GM18861 (cell line): ENCODE results near the gene LOC128125822.
A peak's percentile ranks its signal among the peaks of the same experiment; 100 is the strongest.

Experiments
- ATAC-seq: cut with Tn5 transposase; IDR thresholded peaks from one replicate; pipeline ENCODE4 v1.9.1; 2021; ENCODE audit not compliant: unreplicated experiment

The LOC128125822 gene

DNA sequence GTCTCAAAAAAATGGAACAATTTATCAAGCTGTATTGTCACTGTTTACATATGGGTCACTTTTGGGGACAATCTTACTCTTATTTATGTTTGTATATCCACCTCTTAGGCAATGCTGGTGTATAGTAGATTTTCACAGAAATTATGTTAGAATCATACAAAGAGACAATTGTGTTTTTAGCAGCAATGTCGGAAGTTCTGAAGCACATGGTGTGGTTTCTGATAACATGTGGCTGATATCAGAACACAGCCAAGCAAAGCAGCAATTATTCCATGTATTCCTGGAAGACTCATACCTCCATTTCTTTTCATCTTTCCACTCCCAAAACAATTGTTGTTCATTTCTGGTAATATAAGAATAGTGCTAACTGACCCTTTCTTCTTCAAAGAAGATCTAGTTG, 17.5 kb upstream of the LOC128125822 start:
- ATAC-seq, result no peak

DNA sequence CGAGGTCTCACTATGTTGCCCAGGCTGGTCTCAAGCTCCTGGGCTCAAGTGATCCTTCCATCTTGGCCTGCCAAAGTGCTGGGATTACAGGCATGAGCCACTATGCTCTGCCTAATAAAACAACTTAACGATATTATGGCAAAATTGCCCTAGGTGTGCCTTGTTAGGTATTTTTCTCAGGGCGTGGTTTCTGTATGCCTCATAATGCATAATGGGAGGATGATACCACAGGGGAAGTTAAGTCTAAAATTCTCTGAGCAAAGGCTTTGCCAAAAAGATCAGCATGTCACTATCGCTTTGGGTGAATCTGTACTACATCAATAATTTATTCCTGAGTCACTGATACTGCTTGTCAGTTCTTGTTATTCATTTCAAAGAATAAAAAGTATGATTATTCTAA, 15.9 kb upstream of the LOC128125822 start:
- no peak for ATAC-seq

DNA sequence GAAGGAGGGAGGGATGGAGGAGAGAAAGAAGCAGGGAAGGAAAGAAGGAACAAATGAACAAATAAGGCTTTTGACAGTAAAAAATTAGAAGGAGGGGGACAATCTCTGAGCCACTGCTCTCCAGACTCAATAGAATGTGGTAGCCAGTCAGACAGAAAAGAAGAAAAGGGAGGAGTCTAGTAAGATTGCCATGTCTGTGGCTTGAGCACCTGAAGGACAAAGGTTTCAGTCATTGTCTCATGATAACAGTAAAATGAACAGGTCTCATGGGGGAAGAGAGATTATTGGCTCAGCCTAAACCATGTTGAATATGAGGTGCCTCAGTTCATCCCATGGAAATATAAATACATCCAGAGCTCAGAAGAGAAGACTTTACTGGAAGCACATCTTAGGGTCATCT, 14.0 kb upstream of the LOC128125822 start:
- peak; percentile 51 for ATAC-seq

DNA sequence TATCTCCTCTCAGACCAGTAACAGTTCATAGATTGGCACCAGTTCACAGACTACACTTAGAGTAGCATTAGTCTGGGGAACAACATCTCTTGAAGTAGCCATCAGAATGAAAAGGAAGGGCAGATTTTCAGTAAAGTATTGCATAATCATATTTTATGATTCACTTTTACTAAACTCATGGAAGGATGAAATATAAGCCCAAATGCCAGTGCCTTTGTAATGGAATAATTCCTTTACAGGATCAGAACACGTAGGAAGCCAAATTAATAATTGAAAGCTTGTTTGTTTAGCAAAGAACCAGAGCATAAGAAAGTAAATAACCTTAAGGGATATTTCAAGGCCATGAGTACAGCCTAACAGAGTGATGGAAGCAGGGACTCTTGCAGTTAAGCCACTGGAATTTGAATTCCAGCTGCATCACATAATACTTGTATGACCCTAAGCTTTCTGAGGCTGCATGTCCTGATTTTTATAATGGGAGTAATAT, 11.4 kb upstream of the LOC128125822 start:
- no peak for ATAC-seq

DNA sequence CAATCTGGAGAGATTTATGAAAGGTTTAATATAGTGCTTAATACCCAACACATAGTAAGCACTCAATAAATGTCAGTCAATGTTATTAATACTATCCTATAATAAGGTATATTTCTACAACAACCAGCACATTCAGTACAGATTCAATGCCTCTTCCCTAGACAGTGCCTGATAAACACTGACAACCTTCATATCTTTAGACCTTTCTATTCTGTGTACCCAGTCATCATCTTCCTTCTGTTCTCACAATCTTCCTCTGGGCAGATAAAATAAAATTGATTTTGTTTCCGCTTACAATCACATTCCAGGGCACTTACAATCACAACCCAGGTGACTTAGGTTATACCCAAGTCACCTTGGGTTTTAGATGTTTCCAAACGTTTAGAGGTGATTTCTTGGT, 11.0 kb upstream of the LOC128125822 start:
- ATAC-seq, result no peak

DNA sequence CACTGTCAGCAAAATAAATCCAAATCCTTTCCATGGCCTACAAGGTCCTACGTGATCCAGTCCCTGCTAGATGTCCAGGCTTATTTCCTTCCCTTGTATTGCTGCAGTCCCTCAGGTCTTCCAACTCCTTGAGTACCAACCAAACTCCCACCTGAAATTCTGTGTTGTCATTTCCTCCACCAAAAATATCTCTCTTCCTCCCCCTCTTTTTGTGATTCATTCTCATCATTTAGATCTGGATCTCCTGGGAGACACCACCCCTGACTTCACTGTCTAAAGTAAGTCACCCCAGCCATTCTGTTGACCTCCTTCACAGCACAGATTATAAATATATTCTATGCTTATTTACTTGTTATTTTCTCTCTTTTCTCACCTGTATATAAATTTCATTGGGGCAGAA, 9.0 kb upstream of the LOC128125822 start:
- ATAC-seq, result no peak

DNA sequence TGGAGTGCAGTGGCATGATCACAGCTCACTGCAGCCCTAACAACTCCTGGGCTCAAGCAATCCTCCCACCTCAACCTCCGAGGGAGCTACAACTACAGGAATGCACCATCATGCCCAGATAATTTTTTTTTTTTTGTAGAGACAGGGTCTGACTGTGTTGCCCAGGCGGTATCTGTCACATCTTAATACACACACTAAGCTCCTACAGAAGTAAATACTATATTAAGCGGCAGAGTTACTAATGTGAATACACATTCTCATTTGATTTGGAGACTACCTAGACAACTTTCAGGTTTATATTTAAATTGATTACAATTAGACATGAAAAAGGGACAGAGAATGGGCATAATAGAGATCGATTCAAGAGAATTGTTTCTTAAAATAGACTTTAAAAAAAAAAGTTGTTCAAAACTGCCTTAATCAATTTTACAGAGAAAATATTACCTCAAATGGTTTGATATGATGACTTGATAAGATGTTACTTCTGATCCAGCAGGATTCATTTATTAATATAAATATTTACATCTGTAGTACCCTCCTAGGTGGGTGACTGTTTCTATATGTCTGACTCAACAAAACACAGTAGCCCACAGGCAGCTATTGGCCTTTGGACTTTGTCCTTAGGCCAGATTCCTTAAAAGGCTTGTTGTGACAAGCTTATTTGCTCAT, 7.1 kb upstream of the LOC128125822 start:
- ATAC-seq, result no peak

DNA sequence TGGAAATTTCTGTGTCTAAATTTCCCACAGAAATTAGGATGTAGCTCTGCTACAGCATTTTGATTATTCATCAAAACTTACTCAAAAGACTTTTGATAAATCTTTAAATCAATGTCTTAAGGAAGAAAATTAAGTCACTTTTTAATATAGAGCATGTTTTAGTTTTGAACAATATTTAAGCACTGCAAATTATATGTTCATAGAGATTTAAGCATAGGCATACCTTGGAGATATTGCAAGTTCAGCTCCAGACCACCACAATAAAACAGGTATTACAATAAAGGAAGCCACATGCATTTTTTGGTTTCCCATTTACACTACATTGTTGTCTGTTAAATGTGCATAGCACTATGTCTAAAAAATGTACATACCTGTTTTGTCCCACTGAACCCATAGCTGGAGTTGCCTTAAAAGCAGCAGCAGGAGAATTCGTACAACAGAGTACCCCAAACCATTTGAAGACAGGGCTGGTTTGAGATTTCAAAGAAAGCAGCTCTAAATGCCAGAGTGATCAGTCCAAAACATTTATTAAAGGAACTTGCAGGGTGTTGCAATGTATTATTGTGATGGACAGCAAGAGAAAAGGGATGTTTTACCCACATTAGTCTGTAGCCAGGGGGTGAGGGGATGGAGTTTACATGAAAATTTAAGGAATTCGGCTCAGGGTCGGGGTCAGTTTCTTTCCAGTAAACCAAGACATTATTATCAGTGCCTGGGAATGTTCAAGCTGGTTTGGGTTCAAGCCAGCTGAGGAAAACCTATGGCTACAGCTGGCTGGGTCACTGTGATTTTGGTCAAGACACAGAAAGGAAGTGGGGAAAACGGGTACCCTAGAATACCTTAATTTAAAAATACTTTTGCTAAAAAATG, 6.3 kb upstream of the LOC128125822 start:
- ATAC-seq, result no peak

DNA sequence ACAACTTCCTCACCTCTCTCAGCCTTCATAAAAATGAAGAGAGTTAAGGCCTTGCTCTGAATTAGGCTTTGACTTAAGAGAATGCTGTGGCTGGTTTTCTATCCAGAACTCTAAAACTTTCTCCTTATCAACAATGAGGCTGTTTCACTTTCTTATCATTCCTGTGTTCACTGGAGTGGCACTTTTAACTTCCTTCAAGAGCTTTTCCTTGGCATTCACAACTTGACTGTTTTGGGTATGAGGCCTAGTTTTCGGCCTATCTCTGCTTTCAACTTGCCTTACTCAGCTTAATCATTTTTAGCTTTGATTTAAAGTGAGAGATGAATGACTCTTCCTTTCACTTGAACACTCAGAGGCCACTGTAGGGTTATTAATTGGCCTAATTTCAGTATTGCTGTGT, 4.3 kb upstream of the LOC128125822 start:
- no peak for ATAC-seq

DNA sequence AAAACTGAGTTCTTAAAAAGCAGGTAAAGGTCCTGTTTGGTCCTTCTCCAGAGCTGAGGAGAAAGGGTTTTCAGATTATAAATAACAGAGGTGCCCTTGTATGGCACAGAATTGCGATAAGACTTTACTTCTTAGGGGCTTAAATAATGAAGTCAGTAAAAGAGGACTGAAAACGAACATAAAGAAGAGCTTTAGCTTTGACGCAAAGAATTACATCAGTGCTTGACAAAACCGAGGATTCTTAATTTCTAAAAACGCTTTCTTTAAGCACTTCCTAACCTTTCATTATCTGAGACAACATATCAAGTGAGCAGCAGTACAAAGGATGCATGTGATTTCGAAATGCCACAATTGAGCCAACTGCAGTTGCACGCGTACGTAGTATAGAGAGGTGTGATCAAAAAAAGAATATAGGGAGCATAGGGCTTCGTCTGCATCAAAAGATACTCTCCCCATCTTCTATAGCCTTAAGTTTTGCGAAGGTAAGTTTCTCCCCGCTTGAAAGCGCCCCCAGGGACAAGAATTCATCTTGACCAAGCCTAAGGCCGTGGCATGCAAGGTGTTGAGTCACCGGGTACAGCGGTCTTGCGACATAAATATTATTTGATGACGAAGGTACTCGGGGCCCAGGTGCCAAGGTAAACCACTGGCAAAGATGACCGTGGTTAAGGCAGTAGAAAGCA, 778 bp upstream of the LOC128125822 start:
- peak; percentile 1 for ATAC-seq

DNA sequence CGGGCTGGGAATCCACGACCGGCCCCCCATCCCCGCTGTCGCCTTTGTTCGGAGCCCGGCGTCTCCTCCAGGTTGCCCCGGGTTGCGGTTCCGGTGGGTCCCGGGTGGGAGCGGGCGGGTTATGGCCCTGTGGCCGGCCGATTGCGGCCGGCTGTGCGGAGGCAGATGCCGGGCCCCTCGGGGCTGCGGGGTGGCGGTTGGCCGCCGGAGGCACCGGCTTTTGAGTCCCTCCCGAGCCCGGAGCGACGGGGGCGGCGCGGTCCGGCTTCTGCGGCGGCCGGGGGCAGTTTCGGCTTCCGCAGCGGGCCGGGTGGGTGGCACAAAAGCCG, 431 bp downstream of the LOC128125822 start:
- no peak for ATAC-seq

DNA sequence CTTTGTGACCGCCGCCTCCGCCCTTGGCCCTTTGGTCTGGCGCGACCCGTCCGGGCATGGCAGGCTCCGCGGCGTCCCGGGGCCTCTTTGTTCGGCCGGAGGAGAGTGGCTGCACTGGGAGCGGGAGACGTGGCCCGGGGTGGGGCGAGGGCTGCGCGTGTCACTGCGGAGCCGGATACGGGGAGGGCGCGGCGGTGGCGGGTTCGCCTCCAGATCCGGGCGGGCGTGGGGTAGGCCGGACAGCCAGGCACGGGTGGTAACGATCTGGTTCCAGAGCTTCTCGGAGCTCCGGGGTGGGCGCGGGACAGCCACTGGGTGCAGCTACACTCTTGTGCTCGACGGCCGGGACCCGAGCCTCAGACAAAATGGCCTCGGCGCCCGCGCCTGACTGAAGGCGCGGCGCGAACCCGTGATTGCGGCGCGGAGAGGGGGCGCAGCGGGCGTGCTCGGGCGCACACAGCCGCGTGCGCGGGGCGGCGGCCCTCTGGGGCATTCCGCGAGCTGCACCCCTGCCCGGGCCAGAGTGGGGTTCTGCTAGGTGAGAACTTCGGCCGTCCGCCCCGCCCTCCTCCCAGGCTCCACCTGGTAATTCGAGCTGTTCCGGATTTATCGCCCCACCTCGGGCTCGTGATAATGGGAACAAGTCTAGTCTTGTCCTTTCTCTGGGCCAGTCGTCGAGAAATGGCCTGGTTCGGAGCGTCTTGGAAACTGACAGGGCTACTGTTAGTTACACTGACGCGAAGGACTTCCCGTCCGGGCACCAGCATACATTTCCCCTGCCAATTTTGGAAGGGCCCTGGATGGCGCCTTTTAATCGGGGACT, 1.0 kb downstream of the LOC128125822 start:
- ATAC-seq, result peak; percentile 31

DNA sequence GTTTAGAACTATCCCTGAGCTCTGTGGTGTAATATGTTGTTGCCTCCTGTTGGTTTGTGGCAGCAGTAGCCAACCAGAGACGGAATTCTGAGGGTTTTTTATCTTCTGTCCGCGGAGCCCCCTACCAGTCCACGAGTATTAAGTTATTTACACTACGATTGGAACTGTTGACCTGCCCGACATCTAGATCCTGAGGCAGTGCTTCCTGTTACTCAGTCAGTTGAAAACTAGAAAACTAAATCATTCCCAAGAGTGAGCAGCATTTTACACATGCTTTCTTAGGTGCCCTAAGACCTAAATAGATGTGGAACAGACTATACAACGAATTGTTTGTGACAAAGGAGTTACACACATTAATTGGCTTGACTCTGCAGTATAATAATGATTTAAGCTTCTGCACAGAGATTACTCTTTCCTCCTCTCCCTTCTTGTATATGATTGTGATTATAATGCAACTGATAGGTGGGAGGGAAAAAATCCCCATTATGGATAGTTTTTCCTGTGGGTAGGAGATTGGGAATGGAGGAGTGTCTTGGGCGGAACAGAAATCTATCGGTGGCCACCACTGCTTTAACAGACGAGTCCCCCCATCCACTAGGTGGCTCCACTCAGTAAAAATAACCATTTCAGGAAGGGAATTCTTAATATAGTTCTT, 1.7 kb downstream of the LOC128125822 start:
- peak; percentile 9 for ATAC-seq

DNA sequence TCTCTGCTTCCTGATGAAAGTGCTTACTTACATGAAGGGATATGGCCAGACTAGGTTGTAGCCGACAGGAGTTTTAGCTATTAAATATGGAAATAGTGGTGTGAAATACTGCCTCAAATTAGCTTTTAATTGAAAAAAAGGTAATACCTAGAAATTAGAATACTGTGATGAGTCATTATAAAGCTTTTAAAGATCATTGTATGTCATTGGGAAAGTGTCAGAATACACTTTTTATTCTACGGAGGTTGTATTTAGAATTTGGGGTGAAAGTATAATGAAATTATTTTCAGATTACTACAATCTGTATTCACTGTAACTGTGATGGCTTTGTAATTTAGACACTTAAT, 2.2 kb downstream of the LOC128125822 start:
- ATAC-seq, result no peak

DNA sequence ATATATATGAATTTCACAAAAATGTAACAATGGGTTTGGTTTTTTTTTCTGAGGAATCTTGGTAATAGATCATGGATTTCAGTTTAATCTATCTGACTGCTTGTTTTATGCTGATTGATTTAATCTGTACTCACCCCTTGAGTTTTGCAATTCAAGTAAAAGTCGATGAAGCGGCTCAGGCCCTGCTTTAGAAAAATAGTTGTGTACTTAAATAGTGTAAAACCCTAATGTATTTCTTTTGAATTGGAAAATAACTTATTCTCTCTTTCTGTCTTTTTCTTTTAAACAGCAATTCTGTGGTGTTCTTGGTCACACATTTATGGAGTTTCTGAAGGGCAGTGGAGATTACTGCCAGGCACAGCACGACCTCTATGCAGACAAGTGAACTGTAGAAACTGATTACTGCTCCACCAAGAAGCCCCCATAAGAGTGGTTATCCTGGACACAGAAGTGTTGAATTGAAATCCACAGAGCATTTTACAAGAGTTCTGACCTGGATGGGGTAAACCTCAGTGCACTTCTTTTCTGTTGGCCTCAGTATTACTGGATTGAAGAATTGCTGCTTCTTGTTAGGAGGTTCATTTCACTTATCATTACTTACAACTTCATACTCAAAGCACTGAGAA, 4.0 kb downstream of the LOC128125822 start:
- ATAC-seq, result no peak

DNA sequence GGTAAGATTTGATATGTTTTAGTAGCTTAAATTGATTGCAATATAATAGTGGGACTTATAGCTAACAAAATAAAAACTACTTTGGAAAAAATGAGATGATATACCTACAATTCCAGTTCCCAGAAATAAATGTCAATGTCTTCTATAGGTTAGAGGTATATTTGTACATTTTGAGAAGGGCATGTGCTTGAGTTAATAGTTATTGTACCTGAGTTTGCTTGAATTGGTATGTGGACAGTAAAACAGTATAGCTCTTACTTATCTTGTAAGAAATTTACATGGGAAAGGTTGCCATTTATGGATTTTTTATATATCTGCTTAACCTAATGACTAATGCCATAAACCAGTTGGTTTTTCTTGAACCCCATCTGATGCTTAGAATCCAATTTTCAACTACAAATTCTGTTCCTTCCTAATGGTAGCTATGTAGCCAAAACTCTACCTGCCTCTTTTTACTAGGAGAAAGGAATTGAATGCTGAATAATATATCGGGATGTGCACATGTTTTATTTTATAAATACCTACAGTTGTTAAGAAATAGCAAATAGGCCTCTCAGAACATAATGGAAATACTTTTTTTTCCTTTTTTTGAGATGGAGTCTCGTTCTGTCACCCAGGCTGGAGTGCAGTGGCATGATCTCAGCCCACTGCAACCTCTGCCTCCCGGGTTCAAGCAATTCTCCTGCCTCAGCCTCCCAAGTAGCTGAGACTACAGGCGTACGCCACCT, 4.9 kb downstream of the LOC128125822 start:
- no peak for ATAC-seq

DNA sequence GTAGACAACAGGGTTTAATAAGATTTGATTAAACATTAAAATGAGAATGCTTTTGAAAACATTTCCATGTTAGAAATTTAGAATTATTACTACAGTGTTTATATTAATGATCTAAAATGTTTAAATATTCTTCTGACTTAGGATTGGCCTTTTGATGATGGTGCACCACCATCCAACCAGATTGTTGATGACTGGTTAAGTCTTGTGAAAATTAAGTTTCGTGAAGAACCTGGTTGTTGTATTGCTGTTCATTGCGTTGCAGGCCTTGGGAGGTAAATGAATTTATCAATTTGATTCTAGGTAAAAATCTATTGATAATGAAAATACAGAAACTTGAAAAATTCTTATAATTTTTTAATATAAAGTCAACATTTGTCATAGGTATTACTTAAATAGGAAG, 6.5 kb downstream of the LOC128125822 start:
- no peak for ATAC-seq

DNA sequence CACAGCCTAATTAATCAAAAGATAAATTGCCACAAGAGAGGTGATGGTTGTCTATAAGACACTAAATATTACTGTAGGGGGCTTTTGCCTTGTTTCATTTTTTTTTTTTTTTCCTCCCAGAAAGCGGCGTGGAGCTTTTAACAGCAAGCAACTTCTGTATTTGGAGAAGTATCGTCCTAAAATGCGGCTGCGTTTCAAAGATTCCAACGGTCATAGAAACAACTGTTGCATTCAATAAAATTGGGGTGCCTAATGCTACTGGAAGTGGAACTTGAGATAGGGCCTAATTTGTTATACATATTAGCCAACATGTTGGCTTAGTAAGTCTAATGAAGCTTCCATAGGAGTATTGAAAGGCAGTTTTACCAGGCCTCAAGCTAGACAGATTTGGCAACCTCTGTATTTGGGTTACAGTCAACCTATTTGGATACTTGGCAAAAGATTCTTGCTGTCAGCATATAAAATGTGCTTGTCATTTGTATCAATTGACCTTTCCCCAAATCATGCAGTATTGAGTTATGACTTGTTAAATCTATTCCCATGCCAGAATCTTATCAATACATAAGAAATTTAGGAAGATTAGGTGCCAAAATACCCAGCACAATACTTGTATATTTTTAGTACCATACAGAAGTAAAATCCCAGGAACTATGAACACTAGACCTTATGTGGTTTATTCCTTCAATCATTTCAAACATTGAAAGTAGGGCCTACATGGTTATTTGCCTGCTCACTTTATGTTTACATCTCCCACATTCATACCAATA, 7.8 kb downstream of the LOC128125822 start:
- ATAC-seq, result no peak

DNA sequence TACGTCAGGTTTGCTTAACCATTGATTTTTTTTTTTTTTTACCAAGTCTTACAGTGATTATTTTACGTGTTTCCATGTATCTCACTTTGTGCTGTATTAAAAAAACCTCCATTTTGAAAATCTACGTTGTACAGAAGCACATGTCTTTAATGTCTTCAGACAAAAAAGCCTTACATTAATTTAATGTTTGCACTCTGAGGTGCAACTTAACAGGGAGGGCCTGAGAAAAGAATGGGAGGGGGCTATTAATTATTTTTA, 8.4 kb downstream of the LOC128125822 start:
- no peak for ATAC-seq
